Lower leg skin (tissue), 4 donors: ENCODE results near the gene CCDC188. TPM values are rescaled to one million over a fixed set of nuclear protein-coding genes. Genes with fewer than 3 reads are reported as not detected.

Experiments used
- DNase-seq, 2 donors: peaks; one replicate each; pipeline ENCODE4 v3.0.0-alpha.2; 2019; ENCODE audit warnings: low spot score in 2 of 2
- H3K4me3 ChIP-seq: fragments of 200-600 bp; sonication (generic); 2 replicates; pipeline ENCODE4 v1.5.1; 2017; ENCODE audit warnings: mild to moderate bottlenecking, low read depth; ENCODE audit not compliant: poor library complexity, severe bottlenecking
- POLR2A ChIP-seq, 2 donors: fragments of 450-650 bp; IDR thresholded peaks; one replicate each; pipeline ENCODE4 v1.6.1; 2016 to 2017; ENCODE audit warnings: antibody characterized with exemption in 2 of 2, mild to moderate bottlenecking in 1 of 2, moderate library complexity in 1 of 2
- WGBS, 2 donors: methylation state at CpG; one replicate each; pipeline ENCODE4 v1.1.5; 2018; 5-methylcytosine and 5-hydroxymethylcytosine counted together
- intact Hi-C: fragments of 100-400 bp; cut with DNase I; formaldehyde crosslinking; loops from one replicate; pipeline ENCODE4 v1.15.0; 2023; ENCODE audit warnings: low total_unique reads
- total RNA-seq, 4 donors: library from RNA; depleted of rRNA; stranded (reverse); fragments of >200 nt; gene quantifications; one replicate each; pipeline ENCODE4 v1.1.0, GENCODE V29; 2016
- TF ChIP-seq, protein P1 (sequence below), 3 donors: fragments of 450-650 bp; IDR thresholded peaks; one replicate each; pipeline ENCODE4 v1.5.1; 2016; ENCODE audit warnings: antibody characterized with exemption in 3 of 3, mild to moderate bottlenecking in 3 of 3, moderate library complexity in 2 of 3

Gene CCDC188
- total RNA-seq, 4 donors from 2014 or later = 0.16 to 2.1 (median 1.7) TPM; not detected in 1

DNA sequence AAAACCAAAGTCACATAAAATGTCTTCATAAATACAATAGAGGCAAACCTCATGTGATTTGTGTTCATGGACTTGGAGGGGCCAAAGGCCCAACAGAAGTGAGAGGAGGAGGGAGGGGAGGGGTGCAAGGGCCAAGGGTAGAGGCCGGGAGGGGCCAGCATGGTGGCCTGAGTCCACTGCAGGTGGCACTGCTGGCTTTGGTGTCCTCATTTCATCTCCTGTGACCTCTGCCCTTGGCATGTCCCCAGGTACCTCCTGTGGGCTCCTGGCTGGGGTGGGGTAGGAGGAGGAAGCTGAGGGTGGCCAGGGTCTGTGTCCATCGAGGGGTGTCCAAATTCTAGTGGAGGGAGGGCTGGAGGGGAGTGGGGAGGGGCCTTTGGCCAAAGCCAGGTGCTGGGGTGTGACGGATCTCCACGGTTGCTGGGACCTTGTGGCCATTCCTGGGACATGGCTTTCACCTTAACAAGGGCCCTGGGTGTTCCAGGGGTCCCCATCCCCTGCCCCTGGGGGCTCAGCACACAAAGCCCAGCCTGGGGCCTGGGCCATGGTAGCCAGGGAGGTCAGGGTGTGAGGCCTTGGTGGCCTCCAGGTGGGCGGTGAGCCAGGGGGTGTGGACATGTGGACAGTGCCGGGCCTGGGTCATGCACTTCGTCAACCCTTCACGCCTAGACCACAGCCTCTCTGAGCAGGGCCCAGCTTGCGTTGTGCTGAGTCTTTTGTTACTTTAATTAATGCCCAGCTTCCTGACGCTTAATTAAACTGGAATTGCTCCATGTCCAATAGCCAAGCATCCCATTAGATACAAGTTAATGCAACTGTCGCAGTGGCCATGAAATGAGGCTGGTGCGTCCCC lies 20.7 kb upstream of the CCDC188 start:
- H3K4me3 ChIP-seq = no peak overlapping the region
- intact Hi-C loops = no loop called here
- TF ChIP-seq, protein P1, sequence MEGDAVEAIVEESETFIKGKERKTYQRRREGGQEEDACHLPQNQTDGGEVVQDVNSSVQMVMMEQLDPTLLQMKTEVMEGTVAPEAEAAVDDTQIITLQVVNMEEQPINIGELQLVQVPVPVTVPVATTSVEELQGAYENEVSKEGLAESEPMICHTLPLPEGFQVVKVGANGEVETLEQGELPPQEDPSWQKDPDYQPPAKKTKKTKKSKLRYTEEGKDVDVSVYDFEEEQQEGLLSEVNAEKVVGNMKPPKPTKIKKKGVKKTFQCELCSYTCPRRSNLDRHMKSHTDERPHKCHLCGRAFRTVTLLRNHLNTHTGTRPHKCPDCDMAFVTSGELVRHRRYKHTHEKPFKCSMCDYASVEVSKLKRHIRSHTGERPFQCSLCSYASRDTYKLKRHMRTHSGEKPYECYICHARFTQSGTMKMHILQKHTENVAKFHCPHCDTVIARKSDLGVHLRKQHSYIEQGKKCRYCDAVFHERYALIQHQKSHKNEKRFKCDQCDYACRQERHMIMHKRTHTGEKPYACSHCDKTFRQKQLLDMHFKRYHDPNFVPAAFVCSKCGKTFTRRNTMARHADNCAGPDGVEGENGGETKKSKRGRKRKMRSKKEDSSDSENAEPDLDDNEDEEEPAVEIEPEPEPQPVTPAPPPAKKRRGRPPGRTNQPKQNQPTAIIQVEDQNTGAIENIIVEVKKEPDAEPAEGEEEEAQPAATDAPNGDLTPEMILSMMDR (IDR thresholded peaks at IDR 0.05) = no peak
- TF ChIP-seq POLR2A (IDR thresholded peaks at IDR 0.05) = no peak
- 84 to 86% methylated on average over 12 of the region's 12 CpGs for WGBS, 2 donors
- no peak for DNase-seq

DNA sequence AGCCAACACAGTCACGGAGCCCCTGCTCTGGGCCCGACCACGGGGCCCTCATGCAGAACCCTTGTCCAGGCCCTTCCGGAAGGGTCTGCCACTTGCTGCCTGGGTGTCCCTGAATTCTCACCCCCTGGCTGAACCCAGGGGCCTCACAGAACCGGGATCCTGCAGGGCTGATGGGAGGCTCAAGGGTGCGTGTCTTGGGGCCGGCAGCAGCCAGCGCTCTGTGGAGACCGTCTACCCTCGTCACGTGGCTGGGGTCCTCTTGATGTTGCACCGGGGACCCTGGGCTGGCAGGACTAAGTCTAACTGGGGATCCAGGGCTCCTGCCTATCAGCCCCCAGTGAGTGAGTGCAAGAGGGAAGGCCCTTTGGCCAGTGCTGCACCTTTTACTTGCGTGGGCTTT lies 19.3 kb upstream of the CCDC188 start:
- intact Hi-C loops = no loop called here
- DNase-seq = no peak
- no peak overlapping the region for H3K4me3 ChIP-seq
- TF ChIP-seq POLR2A (IDR thresholded peaks at IDR 0.05) = no peak
- 90 to 100% methylated on average over 1 to 13 of the region's 13 CpGs for WGBS, 2 donors

DNA sequence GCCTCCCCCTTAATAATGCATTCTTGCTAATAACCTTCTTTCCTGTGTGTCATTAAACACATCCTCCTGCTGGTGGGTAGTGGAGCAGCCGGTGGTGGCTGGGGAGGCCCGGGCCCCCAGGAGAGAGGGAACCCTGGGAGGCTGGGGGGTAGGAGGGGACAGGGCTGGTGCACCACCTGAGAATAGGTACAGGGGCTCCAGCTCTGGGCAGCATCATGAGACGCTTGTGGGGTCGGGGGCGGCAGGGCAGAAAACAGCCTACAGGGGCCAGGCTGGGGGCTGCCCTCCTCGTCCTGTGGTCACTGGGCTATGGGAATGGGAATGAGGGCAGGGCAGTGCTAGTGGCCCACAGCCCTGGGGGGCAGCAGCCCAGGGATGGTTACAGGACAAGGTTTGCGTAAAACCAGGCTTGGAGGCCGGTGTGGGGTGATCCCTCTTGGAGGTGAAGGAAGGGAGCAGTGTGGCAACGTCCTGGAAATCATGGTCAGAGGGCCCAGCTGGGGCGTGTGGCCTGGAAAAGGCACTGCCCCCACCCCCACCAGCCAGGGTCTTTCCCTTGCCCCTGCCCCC lies 18.5 kb upstream of the CCDC188 start:
- WGBS, 2 donors = 76 to 79% methylated on average over 10 of the region's 10 CpGs
- TF ChIP-seq, protein P1 (IDR thresholded peaks at IDR 0.05) = no peak
- TF ChIP-seq POLR2A (IDR thresholded peaks at IDR 0.05) = no peak
- intact Hi-C loops = no loop called here
- no peak overlapping the region for H3K4me3 ChIP-seq
- no peak for DNase-seq

DNA sequence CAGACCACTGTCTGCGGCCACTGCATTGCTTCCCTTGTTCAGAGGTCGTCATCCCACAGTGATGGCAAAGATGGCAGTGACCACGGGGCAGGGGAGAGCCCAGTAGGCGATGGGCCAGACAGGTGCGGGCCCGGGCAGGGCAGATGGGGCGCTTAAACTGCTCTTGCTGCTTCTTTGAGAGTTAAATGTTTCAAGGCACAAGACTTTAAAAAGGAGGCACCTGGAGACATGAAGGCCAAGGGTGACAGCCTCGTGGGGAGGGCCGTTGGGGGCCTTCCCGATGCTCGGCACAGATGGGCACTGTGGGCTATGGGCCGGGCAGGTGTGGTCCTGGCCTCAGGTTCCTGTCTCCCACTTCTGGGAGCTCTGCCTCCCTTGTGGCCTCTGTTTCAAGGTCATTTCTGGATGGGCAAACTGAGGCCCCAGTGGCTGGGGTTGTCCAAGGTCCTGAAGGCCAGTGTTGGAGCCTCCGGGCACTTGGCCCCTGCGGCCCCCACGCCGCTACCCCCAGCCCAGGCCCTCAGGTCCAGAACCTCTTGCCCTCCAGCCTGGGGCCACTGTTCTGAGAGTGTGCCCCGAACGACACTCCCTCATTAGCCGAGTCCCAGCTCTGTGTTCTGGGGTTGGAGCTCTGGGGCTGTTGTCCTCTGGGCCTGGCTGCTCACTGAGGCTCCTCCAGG lies 16.9 kb upstream of the CCDC188 start:
- TF ChIP-seq, protein P1 (IDR thresholded peaks at IDR 0.05) = no peak
- no peak for TF ChIP-seq POLR2A (IDR thresholded peaks at IDR 0.05)
- 83 to 86% methylated on average over 16 to 19 of the region's 19 CpGs for WGBS, 2 donors
- no peak for DNase-seq
- intact Hi-C loops = no loop called here
- H3K4me3 ChIP-seq = no peak overlapping the region

DNA sequence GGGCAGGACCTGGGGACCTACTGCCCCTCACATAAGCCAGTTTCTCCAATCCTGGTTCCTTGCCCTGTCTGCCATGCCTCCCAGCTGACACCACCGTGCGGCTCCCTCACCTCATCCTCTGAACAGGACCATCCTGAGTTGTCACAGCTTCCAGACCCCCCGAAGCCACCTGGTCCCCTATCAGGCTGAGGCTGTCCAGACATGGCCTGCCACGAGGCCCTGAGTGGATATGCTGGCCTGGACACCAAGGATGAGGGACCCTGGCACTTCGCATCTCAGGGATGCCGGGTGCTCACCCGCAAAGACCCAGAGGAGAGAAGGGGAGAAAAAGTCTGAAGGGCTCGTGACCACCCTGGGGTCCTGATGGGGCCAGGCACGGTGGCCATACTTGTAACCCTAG lies 15.8 kb upstream of the CCDC188 start:
- 89 to 90% methylated on average over 9 of the region's 9 CpGs for WGBS, 2 donors
- no peak for DNase-seq
- intact Hi-C loops = no loop called here
- TF ChIP-seq POLR2A (IDR thresholded peaks at IDR 0.05) = no peak
- TF ChIP-seq, protein P1 (IDR thresholded peaks at IDR 0.05) = no peak
- no peak overlapping the region for H3K4me3 ChIP-seq

DNA sequence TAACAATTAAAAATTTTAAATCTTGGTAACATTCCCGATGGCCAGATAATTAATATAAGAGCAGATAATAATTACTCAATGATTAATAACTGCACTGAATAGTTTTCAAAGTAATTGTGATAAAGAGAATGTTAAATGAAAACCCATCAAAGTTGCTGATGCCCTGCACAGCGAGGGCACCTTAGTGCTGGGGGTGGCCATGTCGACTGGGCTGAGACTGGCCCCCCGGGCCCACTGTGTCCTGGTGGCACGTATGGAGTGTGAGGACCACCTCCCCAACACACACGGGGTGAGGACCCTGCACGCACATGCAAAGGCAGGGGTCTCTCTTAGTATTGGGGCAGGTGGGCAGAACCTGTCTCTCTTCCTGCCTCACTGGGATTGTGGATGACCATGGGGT lies 15.1 kb upstream of the CCDC188 start:
- no peak for DNase-seq

More for the DNA sequence above, 15.1 kb upstream of the CCDC188 start:
- intact Hi-C loops = no loop called here
- 83 to 88% methylated on average over 6 to 7 of the region's 7 CpGs for WGBS, 2 donors
- TF ChIP-seq, protein P1 (IDR thresholded peaks at IDR 0.05) = no peak
- no peak for TF ChIP-seq POLR2A (IDR thresholded peaks at IDR 0.05)
- H3K4me3 ChIP-seq = no peak overlapping the region
